Tibial nerve (tissue), 4 donors: ENCODE measurements around the gene EP400. TPM values are rescaled to one million over a fixed set of nuclear protein-coding genes. Genes with fewer than 3 reads are reported as not detected.

Source experiments
- DNase-seq, 2 donors: peaks; one replicate each; pipeline ENCODE4 v3.0.0-alpha.2; 2019; ENCODE audit warnings: low spot score in 2 of 2
- H3K27ac ChIP-seq, 4 donors: fragments of 200-600 bp; sonication (generic) in 3 of 4; one replicate each; pipeline ENCODE4 v1.5.1; 2017 to 2019; ENCODE audit warnings: mild to moderate bottlenecking in 1 of 4
- H3K27me3 ChIP-seq, 2 donors: fragments of 200-600 bp; sonication (generic) in 1 of 2; one replicate each; pipeline versions ENCODE4 v1.5.1 to v1.6.0; 2017 to 2019
- H3K36me3 ChIP-seq, 3 donors: fragments of 200-600 bp; sonication (generic); one replicate each; pipeline ENCODE4 v1.5.1; 2018 to 2019
- H3K4me1 ChIP-seq, 4 donors: fragments of 200-600 bp; sonication (generic) in 3 of 4; one replicate each; pipeline ENCODE4 v1.5.1; 2017 to 2019
- H3K4me3 ChIP-seq, 4 donors: fragments of 200-600 bp; sonication (generic) in 3 of 4; one replicate each; pipeline ENCODE4 v1.5.1; 2017 to 2019; ENCODE audit warnings: mild to moderate bottlenecking in 1 of 4, moderate library complexity in 1 of 4
- H3K9me3 ChIP-seq, 4 donors: fragments of 200-600 bp; sonication (generic) in 3 of 4; one replicate each; pipeline ENCODE4 v1.5.1; 2017 to 2019
- EP300 ChIP-seq, 2 donors: sonication (generic); formaldehyde crosslinking; IDR thresholded peaks; one replicate each; pipeline ENCODE4 v1.6.1; 2017; ENCODE audit warnings: antibody characterized with exemption in 2 of 2, mild to moderate bottlenecking in 1 of 2
- POLR2A ChIP-seq, 2 donors: fragments of 450-650 bp; IDR thresholded peaks; one replicate each; pipeline ENCODE4 v1.6.1; 2017; ENCODE audit warnings: antibody characterized with exemption in 2 of 2, mild to moderate bottlenecking in 2 of 2, moderate library complexity in 2 of 2
- WGBS, 2 donors: methylation state at CpG; one replicate each; pipeline ENCODE4 v1.1.5; 2018; 5-methylcytosine and 5-hydroxymethylcytosine counted together
- total RNA-seq, 4 donors: library from RNA; depleted of rRNA; stranded (reverse); fragments of >200 nt; gene quantifications; one replicate each; pipeline ENCODE4 v1.1.0, GENCODE V29; 2016
- TF ChIP-seq, protein P1 (sequence below), 5 experiments: fragments of 200-600 bp in 3 of 5; fragments of 450-650 bp in 2 of 5; sonication (generic) in 3 of 5; IDR thresholded peaks; one replicate each; pipeline ENCODE4 v1.5.1; 2016 to 2019; ENCODE audit warnings: antibody characterized with exemption in 5 of 5, mild to moderate bottlenecking in 3 of 5, moderate library complexity in 2 of 5

Gene EP400
- total RNA-seq, 4 donors from 2014 or later, result 27.8 to 41.4 (median 32.2) TPM

DNA sequence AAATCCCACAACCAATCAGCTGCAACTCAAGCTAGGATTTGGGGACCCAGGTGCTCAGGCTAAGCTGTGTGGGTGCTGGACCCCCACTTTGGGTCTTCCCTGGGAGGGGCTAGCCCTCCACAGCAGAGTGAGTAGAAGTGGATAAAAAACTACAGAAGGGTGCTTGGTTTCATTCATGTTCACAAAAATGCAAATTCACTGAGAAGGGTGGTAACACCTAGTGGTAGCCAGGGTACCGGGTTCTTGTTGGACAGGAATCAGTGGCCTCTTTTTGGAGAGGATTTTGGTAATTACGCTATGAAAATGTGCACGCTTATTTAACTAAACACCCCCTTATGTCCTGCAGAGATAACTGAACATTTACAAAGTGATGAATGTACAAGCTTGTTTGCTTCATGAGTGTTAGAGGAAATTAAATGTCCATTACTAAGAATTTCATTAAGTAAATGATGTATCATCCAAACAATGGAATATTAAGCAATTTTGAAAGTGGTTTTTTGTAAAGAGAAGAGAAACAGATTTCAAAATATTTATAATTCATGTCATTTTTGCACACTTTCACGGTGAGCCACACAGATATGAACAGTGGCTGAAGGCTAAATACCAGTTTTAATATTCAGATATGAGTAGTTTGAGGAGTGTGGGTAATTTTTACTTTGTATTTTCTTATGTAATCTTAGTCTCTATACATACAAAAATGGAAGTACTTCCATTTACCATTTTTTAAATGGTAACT lies 116.0 kb downstream of the EP400 start:
- 85 to 87% methylated on average over 4 of the region's 4 CpGs for WGBS, 2 donors
- peaks cover 3 to 99% (median 11%) of the 10 kb centered on the region in 3 donors for H3K36me3 ChIP-seq
- H3K9me3 ChIP-seq, result no peaks in the 10 kb centered on the region
- H3K4me1 ChIP-seq, result no peaks in the 10 kb centered on the region
- H3K4me3 ChIP-seq, result no peak overlapping the region
- H3K27me3 ChIP-seq, result no peaks in the 10 kb centered on the region
- DNase-seq, result no peak
- no peak overlapping the region for H3K27ac ChIP-seq
- TF ChIP-seq, protein P1, sequence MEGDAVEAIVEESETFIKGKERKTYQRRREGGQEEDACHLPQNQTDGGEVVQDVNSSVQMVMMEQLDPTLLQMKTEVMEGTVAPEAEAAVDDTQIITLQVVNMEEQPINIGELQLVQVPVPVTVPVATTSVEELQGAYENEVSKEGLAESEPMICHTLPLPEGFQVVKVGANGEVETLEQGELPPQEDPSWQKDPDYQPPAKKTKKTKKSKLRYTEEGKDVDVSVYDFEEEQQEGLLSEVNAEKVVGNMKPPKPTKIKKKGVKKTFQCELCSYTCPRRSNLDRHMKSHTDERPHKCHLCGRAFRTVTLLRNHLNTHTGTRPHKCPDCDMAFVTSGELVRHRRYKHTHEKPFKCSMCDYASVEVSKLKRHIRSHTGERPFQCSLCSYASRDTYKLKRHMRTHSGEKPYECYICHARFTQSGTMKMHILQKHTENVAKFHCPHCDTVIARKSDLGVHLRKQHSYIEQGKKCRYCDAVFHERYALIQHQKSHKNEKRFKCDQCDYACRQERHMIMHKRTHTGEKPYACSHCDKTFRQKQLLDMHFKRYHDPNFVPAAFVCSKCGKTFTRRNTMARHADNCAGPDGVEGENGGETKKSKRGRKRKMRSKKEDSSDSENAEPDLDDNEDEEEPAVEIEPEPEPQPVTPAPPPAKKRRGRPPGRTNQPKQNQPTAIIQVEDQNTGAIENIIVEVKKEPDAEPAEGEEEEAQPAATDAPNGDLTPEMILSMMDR (IDR thresholded peaks at IDR 0.05), result no peak
- TF ChIP-seq POLR2A (IDR thresholded peaks at IDR 0.05) (no peak), EP300 (IDR thresholded peaks at IDR 0.05) (no peak)

DNA sequence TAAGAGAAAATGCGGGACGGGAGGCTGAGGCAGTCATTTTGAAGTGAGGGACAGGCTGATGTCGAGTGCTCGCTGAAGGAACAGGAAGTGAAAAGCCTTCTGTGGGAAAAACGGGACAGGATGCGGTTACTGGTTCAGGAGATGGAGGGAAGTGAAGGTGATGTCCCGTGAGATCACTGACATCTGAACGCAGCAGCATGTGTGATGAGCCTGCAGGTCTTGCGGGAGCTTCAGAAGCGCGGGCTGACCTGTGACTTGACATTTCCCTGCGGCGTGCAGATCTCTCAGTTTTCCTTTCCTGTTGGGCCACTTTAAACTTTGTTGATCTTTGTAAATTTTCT lies 116.6 kb downstream of the EP400 start:
- peaks cover 3 to 97% (median 11%) of the 10 kb centered on the region in 3 donors for H3K36me3 ChIP-seq
- no peaks in the 10 kb centered on the region for H3K9me3 ChIP-seq
- no peak overlapping the region for H3K27ac ChIP-seq
- H3K4me1 ChIP-seq, result no peaks in the 10 kb centered on the region
- TF ChIP-seq POLR2A (IDR thresholded peaks at IDR 0.05), result no peak
- no peak for TF ChIP-seq EP300 (IDR thresholded peaks at IDR 0.05)
- TF ChIP-seq, protein P1 (IDR thresholded peaks at IDR 0.05), result no peak
- WGBS, 2 donors, result 75 to 79% methylated on average over 13 of the region's 13 CpGs
- no peak for DNase-seq
- no peaks in the 10 kb centered on the region for H3K27me3 ChIP-seq
- H3K4me3 ChIP-seq, result no peak overlapping the region

DNA sequence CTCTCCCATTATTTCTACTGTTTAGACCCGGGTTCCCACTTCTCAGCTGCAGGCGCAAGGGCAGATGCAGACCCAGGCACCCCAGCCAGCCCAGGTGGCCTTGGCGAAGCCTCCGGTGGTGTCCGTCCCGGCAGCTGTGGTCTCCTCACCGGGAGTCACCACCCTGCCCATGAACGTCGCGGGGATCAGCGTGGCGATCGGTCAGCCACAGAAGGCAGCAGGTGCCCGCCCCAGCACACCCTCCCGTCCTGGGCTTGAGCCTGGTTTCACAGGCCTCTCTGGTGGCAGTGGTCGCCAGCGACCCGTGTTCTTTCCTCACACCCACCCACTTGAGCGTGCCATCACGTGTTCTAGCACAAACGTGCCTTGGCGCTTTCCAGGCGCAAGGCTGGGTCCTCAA lies 117.0 kb downstream of the EP400 start:
- Histone ChIP-seq H3K4me1 (no peaks in the 10 kb centered on the region), H3K36me3 (peaks cover 3 to 97% (median 11%) of the 10 kb centered on the region in 3 donors)

DNA sequence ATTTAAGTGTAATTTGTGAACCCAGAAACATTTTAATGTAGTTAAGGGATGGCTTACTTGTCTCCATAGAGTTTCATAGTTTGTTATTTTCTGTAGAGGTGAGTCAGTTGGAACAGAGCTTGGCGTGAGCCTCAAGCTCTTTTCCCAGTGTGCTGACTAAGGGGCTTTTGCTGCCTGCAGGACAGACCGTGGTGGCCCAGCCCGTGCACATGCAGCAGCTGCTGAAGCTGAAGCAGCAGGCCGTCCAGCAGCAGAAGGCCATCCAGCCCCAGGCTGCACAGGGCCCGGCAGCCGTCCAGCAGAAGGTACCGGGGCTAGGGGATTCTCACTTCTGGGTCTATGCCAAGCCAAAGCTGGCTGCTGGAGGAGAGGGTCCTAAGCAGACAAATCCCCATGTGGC lies 117.4 kb downstream of the EP400 start:
- Histone ChIP-seq H3K36me3 (peaks cover 3 to 97% (median 10%) of the 10 kb centered on the region in 3 donors), H3K4me3 (no peak overlapping the region), H3K27me3 (no peaks in the 10 kb centered on the region), H3K9me3 (no peaks in the 10 kb centered on the region), H3K27ac (no peak overlapping the region), H3K4me1 (no peaks in the 10 kb centered on the region)
- no peak for DNase-seq
- TF ChIP-seq EP300 (IDR thresholded peaks at IDR 0.05) (no peak), POLR2A (IDR thresholded peaks at IDR 0.05) (no peak)
- 89 to 94% methylated on average over 5 to 7 of the region's 7 CpGs for WGBS, 2 donors

More for the DNA sequence above, 117.0 kb downstream of the EP400 start:
- 92% methylated on average over 23 of the region's 23 CpGs for WGBS, 2 donors
- no peak overlapping the region for H3K27ac ChIP-seq
- H3K4me3 ChIP-seq, result no peak overlapping the region
- no peaks in the 10 kb centered on the region for H3K27me3 ChIP-seq
- no peaks in the 10 kb centered on the region for H3K9me3 ChIP-seq
- DNase-seq, result no peak
- TF ChIP-seq, protein P1 (IDR thresholded peaks at IDR 0.05), result no peak
- no peak for TF ChIP-seq EP300 (IDR thresholded peaks at IDR 0.05)
- TF ChIP-seq POLR2A (IDR thresholded peaks at IDR 0.05), result no peak

DNA sequence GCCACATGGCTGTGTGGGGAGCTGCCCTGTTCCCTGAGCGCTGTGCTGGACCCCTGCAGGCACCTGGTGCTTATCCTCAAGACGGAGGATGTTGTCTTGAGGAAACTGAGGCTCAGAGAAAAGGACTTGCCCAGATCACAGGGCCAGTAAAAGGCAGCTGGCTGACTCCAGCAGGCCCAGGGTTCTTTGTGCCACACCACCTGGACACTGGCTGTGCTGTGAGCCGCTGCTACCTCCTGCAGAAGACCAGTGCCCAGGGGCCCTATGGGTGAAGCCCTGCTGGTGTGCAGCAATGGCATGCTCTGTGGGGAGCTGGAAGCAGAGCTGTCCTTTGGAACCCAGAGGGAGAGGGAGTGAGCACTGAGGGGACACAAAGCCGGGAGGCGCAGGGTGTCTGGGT lies 118.5 kb downstream of the EP400 start:
- TF ChIP-seq EP300 (IDR thresholded peaks at IDR 0.05), result no peak
- TF ChIP-seq POLR2A (IDR thresholded peaks at IDR 0.05), result no peak
- TF ChIP-seq, protein P1 (IDR thresholded peaks at IDR 0.05), result no peak
- Histone ChIP-seq H3K27ac (no peak overlapping the region), H3K27me3 (no peaks in the 10 kb centered on the region), H3K36me3 (peaks cover 3 to 89% (median 6%) of the 10 kb centered on the region in 3 donors), H3K9me3 (no peaks in the 10 kb centered on the region), H3K4me1 (no peaks in the 10 kb centered on the region), H3K4me3 (no peak overlapping the region)
- DNase-seq, result no peak
- whole genome bisulfite sequencing, 2 donors, result 94 to 96% methylated on average over 4 to 5 of the region's 5 CpGs
